Hepatocyte (in vitro differentiated cells): ENCODE results near the gene ARHGAP1.

Source experiments
- EZH2 ChIP-seq: fragments of 200-600 bp; sonication (generic); IDR thresholded peaks from 2 replicates; pipeline ENCODE4 v1.6.1; 2016; ENCODE audit warnings: antibody characterized with exemption, mild to moderate bottlenecking, borderline replicate concordance
- TF ChIP-seq, protein P1 (sequence below): fragments of 200-600 bp; sonication (generic); IDR thresholded peaks from 2 replicates; pipeline ENCODE4 v1.5.1; 2016; ENCODE audit warnings: antibody characterized with exemption, mild to moderate bottlenecking; ENCODE audit not compliant: poor library complexity

DNA sequence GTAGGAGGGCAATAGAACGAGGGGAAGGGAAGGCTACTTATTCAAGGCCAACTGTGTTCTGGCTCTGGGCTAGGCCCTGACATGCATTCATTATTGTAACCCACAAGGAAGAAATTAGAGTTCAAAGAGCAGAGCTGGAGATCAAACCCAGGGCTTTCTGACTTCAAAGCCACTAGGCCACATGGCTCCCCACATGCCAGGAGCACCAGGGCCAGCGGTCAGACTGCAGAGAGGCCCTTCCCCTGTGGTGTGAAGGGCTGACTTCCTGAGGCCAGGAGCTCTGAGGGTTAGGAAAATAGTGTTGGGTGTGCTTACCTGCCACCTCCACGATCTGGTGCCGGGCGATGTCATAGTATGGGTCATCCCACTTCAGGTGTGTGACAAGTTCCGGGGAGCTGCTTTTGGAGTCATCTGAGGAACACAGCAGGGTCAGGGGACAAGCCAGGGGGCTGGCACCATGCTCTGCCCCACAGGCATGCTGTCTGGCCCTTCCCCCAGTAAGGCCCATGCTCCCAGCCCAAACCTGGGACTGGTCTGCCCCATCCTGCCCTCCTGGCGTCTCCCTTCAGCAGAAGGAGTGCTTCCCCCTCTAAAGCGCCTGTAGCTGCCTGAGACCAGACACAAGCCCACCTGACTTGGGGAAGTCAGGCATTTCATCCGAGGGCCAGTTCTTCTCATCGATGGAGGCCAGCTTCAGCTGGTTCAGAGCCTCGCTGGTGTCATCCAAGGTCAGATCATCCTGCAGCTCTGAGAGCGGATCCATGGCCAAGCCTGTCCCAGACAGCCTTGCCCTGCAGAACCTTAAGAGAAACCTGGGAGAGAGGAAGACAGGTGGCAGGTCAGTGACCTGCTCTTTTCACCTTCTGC is 4.8 kb downstream of the ARHGAP1 start:
- TF ChIP-seq, protein P1, sequence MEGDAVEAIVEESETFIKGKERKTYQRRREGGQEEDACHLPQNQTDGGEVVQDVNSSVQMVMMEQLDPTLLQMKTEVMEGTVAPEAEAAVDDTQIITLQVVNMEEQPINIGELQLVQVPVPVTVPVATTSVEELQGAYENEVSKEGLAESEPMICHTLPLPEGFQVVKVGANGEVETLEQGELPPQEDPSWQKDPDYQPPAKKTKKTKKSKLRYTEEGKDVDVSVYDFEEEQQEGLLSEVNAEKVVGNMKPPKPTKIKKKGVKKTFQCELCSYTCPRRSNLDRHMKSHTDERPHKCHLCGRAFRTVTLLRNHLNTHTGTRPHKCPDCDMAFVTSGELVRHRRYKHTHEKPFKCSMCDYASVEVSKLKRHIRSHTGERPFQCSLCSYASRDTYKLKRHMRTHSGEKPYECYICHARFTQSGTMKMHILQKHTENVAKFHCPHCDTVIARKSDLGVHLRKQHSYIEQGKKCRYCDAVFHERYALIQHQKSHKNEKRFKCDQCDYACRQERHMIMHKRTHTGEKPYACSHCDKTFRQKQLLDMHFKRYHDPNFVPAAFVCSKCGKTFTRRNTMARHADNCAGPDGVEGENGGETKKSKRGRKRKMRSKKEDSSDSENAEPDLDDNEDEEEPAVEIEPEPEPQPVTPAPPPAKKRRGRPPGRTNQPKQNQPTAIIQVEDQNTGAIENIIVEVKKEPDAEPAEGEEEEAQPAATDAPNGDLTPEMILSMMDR = no peak
- no peak for TF ChIP-seq EZH2
